Measurements from ENCODE around the gene EVI5.

The EVI5 gene

DNA sequence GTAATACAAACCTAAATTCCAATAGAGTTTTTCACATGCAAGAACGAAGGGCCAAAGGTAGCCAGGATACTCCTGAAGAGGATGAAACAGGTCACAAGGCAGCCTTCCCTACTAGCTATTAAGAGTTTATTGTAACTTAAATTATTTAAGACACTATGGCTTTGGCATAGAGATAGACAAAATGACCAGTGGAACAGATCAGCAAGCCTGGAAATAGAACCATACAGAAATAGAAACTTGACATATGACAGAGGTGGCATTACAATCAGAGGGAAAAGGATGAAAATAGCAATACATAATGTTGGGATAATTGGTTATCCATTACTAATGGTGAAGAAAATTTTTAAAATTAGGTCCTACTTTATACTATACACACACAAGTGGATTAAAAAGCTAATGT is 314.7 kb downstream of the EVI5 start:
- TF ChIP-seq, protein P1, sequence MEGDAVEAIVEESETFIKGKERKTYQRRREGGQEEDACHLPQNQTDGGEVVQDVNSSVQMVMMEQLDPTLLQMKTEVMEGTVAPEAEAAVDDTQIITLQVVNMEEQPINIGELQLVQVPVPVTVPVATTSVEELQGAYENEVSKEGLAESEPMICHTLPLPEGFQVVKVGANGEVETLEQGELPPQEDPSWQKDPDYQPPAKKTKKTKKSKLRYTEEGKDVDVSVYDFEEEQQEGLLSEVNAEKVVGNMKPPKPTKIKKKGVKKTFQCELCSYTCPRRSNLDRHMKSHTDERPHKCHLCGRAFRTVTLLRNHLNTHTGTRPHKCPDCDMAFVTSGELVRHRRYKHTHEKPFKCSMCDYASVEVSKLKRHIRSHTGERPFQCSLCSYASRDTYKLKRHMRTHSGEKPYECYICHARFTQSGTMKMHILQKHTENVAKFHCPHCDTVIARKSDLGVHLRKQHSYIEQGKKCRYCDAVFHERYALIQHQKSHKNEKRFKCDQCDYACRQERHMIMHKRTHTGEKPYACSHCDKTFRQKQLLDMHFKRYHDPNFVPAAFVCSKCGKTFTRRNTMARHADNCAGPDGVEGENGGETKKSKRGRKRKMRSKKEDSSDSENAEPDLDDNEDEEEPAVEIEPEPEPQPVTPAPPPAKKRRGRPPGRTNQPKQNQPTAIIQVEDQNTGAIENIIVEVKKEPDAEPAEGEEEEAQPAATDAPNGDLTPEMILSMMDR (IDR thresholded peaks at IDR 0.05; ENCODE audit: borderline replicate concordance, extremely low read depth, low read length, poor library complexity, severe bottlenecking) = no peak
- TF ChIP-seq EZH2 (IDR thresholded peaks at IDR 0.05; ENCODE audit: borderline replicate concordance, low read depth, low read length, severe bottlenecking) = no peak
- Histone ChIP-seq H3K79me2 (ENCODE audit: insufficient read depth, low read length) (peaks cover 20% of the 10 kb centered on the region), H3K9me3 (ENCODE audit: insufficient read depth, low read length, severe bottlenecking) (no peaks in the 10 kb centered on the region), H3K4me2 (ENCODE audit: insufficient read depth, low read length) (no peak overlapping the region), H3K27me3 (ENCODE audit: insufficient read depth, low read length, poor library complexity) (no peaks in the 10 kb centered on the region), H3K4me1 (ENCODE audit: insufficient read depth, low read length) (peaks cover 56% of the 10 kb centered on the region), H3K36me3 (ENCODE audit: insufficient read depth, low read length) (peaks cover 42% of the 10 kb centered on the region), H3K27ac (ENCODE audit: low read length) (no peak overlapping the region), H4K20me1 (ENCODE audit: insufficient read depth, low read length) (peaks cover 5% of the 10 kb centered on the region; the same call in 1 of the 2 replicates), H3K4me3 (ENCODE audit: low read depth in 1 of 2, low read length in 2 of 2) (no peak overlapping the region), H2AFZ (ENCODE audit: low read depth, low read length) (no peak overlapping the region), H3K9ac (ENCODE audit: low read depth, low read length) (no peak overlapping the region)
- ATAC-seq (ENCODE audit: insufficient read depth, low read depth) (no peak), DNase-seq (no peak)

GRCh38 chr1:92466683-92467352 is 318.1 kb downstream of the EVI5 start:
- Histone ChIP-seq H3K4me2 (ENCODE audit: insufficient read depth, low read length) (no peak overlapping the region), H3K9me3 (ENCODE audit: insufficient read depth, low read length, severe bottlenecking) (no peaks in the 10 kb centered on the region), H2AFZ (ENCODE audit: low read depth, low read length) (no peak overlapping the region), H3K36me3 (ENCODE audit: insufficient read depth, low read length) (peaks cover 13% of the 10 kb centered on the region; the same call in 1 of the 2 replicates), H3K9ac (ENCODE audit: low read depth, low read length) (no peak overlapping the region), H3K79me2 (ENCODE audit: insufficient read depth, low read length) (no peaks in the 10 kb centered on the region; the same call in 1 of the 2 replicates), H3K4me3 (ENCODE audit: low read depth in 1 of 2, low read length in 2 of 2) (no peak overlapping the region), H3K27me3 (ENCODE audit: insufficient read depth, low read length, poor library complexity) (no peaks in the 10 kb centered on the region), H3K4me1 (ENCODE audit: insufficient read depth, low read length) (peaks cover 68% of the 10 kb centered on the region), H3K27ac (ENCODE audit: low read length) (peak overlapping the region; percentile 44), H4K20me1 (ENCODE audit: insufficient read depth, low read length) (no peaks in the 10 kb centered on the region)
- TF ChIP-seq, protein P1 (IDR thresholded peaks at IDR 0.05; ENCODE audit: borderline replicate concordance, extremely low read depth, low read length, poor library complexity, severe bottlenecking) = no peak
- no peak for TF ChIP-seq EZH2 (IDR thresholded peaks at IDR 0.05; ENCODE audit: borderline replicate concordance, low read depth, low read length, severe bottlenecking)
- ATAC-seq (ENCODE audit: insufficient read depth, low read depth) (peak; percentile 47; the same call in 2 of the 3 replicates), DNase-seq (no peak)

- ATAC-seq (ENCODE audit: insufficient read depth, low read depth) = no peak
- H2AFZ ChIP-seq (ENCODE audit: low read depth, low read length) = no peak overlapping the region
- peaks cover 3% of the 10 kb centered on the region; the same call in 1 of the 2 replicates for H3K36me3 ChIP-seq (ENCODE audit: insufficient read depth, low read length)
- H3K27me3 ChIP-seq (ENCODE audit: insufficient read depth, low read length, poor library complexity) = no peaks in the 10 kb centered on the region
- TF ChIP-seq, protein P1 (IDR thresholded peaks at IDR 0.05; ENCODE audit: borderline replicate concordance, extremely low read depth, low read length, poor library complexity, severe bottlenecking) = no peak
- TF ChIP-seq EZH2 (IDR thresholded peaks at IDR 0.05; ENCODE audit: borderline replicate concordance, low read depth, low read length, severe bottlenecking) = no peak
- no peak overlapping the region for H3K4me2 ChIP-seq (ENCODE audit: insufficient read depth, low read length)
- H3K27ac ChIP-seq (ENCODE audit: low read length) = peak overlapping the region; percentile 47; the same call in 1 of the 2 replicates
- no peak for DNase-seq
- H3K4me3 ChIP-seq (ENCODE audit: low read depth in 1 of 2, low read length in 2 of 2) = no peak overlapping the region
- H3K4me1 ChIP-seq (ENCODE audit: insufficient read depth, low read length) = peaks cover 82% of the 10 kb centered on the region
- no peaks in the 10 kb centered on the region for H4K20me1 ChIP-seq (ENCODE audit: insufficient read depth, low read length)
- H3K79me2 ChIP-seq (ENCODE audit: insufficient read depth, low read length) = no peaks in the 10 kb centered on the region; the same call in 1 of the 2 replicates
- no peaks in the 10 kb centered on the region for H3K9me3 ChIP-seq (ENCODE audit: insufficient read depth, low read length, severe bottlenecking)
- H3K9ac ChIP-seq (ENCODE audit: low read depth, low read length) = no peak overlapping the region
Observed at GRCh38 chr1:92465256-92465647, 319.7 kb downstream of the EVI5 start.

Data from DND-41 (cell line).